Measurements from ENCODE around the gene GPRC5C. TPM values are rescaled to one million over a fixed set of nuclear protein-coding genes. Genes with fewer than 3 reads are reported as not detected.

Gene GPRC5C
- total and polyA plus RNA-seq, 2 of the 8 experiments (the other 6 are each of a cell fraction or from before 2014, with no cell fraction given), result 18.3 to 55.8 TPM

DNA sequence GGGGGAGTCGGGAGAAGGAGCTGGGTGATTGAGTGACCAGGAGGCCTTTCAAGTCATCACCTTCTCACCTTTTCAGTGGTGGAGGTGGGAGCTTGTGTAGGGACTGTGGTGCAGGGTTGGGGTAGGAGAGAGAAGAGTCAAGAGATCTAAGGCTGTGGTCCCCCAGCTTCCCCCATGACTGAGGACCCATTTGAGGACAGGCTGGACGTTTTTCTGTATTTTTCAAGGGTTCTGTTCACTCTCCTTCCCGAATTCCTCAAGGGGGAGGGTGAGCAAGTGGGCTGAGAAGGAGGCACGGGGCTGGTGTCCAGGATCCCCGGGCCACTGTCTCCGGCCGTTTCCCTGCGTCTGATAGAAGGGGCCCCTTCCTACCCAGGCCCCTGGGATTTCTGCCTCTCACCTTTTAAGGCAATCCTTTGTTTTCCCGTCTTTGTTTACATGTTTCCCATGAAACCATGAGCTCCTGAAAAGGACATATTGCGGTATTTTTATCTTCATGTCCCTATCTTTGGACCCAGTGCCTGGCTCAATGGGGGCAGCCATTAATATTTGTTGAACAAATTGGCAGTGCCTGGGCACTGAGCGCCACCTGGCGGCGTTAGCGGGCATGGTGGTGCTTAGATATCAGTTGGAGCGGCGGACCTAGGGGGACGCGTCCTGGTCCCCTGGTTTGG is 25.4 kb downstream of the GPRC5C start (continued):
- TF ChIP-seq RNF2 (IDR thresholded peaks at IDR 0.05; ENCODE audit: borderline replicate concordance, low read depth, low read length, missing control alignments, poor library complexity, severe bottlenecking) (no peak), TAF1 (IDR thresholded peaks at IDR 0.05; ENCODE audit: low read depth, low read length) (0 out of 2 replicates have a peak, but pooled peaks have one; percentile 32), NRF1 (IDR thresholded peaks at IDR 0.05; ENCODE audit: low read depth, low read length) (no peak), BCL11A (IDR thresholded peaks at IDR 0.05; ENCODE audit: low read depth in 2 of 2, low read length in 2 of 2) (no peak), TCF12 (IDR thresholded peaks at IDR 0.05; ENCODE audit: low read depth, low read length) (no peak), SRF (IDR thresholded peaks at IDR 0.05; ENCODE audit: low read depth, low read length) (peak; percentile 47; the same call in 1 of the 2 replicates), HDAC6 (IDR thresholded peaks at IDR 0.05; ENCODE audit: low read depth, low read length) (no peak), BRCA1 (IDR thresholded peaks at IDR 0.05; ENCODE audit: low read depth, low read length) (no peak), CREB1 (IDR thresholded peaks at IDR 0.05) (0 out of 2 replicates have a peak, but pooled peaks have one; percentile 37), CHD1 (IDR thresholded peaks at IDR 0.05; ENCODE audit: low read depth, low read length) (no peak), KDM5A (IDR thresholded peaks at IDR 0.05; ENCODE audit: low read length) (no peak), POLR2A (IDR thresholded peaks at IDR 0.05; ENCODE audit: control extremely low read depth in 1 of 2, low read depth in 2 of 2, low read length in 2 of 2) (no peak), RFX5 (IDR thresholded peaks at IDR 0.05; ENCODE audit: borderline replicate concordance, low read depth, low read length) (no peak), KDM4A (IDR thresholded peaks at IDR 0.05; ENCODE audit: low read depth, low read length, severe bottlenecking) (no peak), JUN (IDR thresholded peaks at IDR 0.05; ENCODE audit: low read depth, low read length) (no peak), TAF7 (optimal IDR thresholded peaks at IDR 0.05; ENCODE audit: borderline replicate concordance, low read depth, low read length) (no peak), RBBP5 (IDR thresholded peaks at IDR 0.05; ENCODE audit: borderline replicate concordance, low read depth, low read length) (no peak), HDAC2 (IDR thresholded peaks at IDR 0.05; ENCODE audit: borderline replicate concordance in 1 of 2, low read depth in 2 of 2, low read length in 2 of 2) (no peak)
- TF ChIP-seq, protein P1, sequence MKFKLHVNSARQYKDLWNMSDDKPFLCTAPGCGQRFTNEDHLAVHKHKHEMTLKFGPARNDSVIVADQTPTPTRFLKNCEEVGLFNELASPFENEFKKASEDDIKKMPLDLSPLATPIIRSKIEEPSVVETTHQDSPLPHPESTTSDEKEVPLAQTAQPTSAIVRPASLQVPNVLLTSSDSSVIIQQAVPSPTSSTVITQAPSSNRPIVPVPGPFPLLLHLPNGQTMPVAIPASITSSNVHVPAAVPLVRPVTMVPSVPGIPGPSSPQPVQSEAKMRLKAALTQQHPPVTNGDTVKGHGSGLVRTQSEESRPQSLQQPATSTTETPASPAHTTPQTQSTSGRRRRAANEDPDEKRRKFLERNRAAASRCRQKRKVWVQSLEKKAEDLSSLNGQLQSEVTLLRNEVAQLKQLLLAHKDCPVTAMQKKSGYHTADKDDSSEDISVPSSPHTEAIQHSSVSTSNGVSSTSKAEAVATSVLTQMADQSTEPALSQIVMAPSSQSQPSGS (IDR thresholded peaks at IDR 0.05; ENCODE audit: low read length), result 0 out of 2 replicates have a peak, but pooled peaks have one; percentile 54
- TF ChIP-seq, protein P2, sequence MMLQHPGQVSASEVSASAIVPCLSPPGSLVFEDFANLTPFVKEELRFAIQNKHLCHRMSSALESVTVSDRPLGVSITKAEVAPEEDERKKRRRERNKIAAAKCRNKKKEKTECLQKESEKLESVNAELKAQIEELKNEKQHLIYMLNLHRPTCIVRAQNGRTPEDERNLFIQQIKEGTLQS (IDR thresholded peaks at IDR 0.05; ENCODE audit: insufficient read depth, low read depth, low read length), result no peak
- TF ChIP-seq, protein P3, sequence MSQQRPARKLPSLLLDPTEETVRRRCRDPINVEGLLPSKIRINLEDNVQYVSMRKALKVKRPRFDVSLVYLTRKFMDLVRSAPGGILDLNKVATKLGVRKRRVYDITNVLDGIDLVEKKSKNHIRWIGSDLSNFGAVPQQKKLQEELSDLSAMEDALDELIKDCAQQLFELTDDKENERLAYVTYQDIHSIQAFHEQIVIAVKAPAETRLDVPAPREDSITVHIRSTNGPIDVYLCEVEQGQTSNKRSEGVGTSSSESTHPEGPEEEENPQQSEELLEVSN (IDR thresholded peaks at IDR 0.05), result no peak
